Esophagus (tissue), 2 donors: ENCODE results near the gene FLRT1. TPM values are rescaled to one million over a fixed set of nuclear protein-coding genes. Genes with fewer than 3 reads are reported as not detected.

Source experiments
- H3K27ac ChIP-seq, 2 donors: one replicate each; pipeline ENCODE4 v1.5.1; 2013; ENCODE audit warnings: low read depth in 2 of 2, mild to moderate bottlenecking in 2 of 2, inconsistent platforms in 1 of 2, low read length in 1 of 2, moderate library complexity in 1 of 2
- H3K27me3 ChIP-seq, 2 donors: one replicate each; pipeline ENCODE4 v1.6.1; 2013; ENCODE audit warnings: low read length in 2 of 2, control low read depth in 1 of 2, mild to moderate bottlenecking in 1 of 2; ENCODE audit not compliant: insufficient read depth in 2 of 2, control insufficient read depth in 1 of 2
- H3K36me3 ChIP-seq, 2 donors: one replicate each; pipeline ENCODE4 v1.6.1; 2013; ENCODE audit warnings: low read length in 1 of 2; ENCODE audit not compliant: control insufficient read depth in 2 of 2, insufficient read depth in 2 of 2
- H3K4me1 ChIP-seq, 2 donors: one replicate each; pipeline ENCODE4 v1.6.1; 2013; ENCODE audit warnings: low read length in 1 of 2; ENCODE audit not compliant: control insufficient read depth in 2 of 2, insufficient read depth in 2 of 2
- H3K4me3 ChIP-seq, 2 donors: one replicate each; pipeline ENCODE4 v1.5.1; 2013; ENCODE audit warnings: low read length in 2 of 2, mild to moderate bottlenecking in 2 of 2, low read depth in 1 of 2, moderate library complexity in 1 of 2
- H3K9me3 ChIP-seq, 2 donors: one replicate each; pipeline ENCODE4 v1.6.1; 2013; ENCODE audit warnings: mild to moderate bottlenecking in 2 of 2, low read depth in 1 of 2, low read length in 1 of 2, moderate library complexity in 1 of 2; ENCODE audit not compliant: control insufficient read depth in 2 of 2, insufficient read depth in 1 of 2
- WGBS, 2 donors: extraction: QIAGEN DNeasy Blood & Tissue Kit; methylation state at CpG; one replicate each; pipeline ENCODE4 v1.1.7; 2013; 5-methylcytosine and 5-hydroxymethylcytosine counted together
- polyA plus RNA-seq, 2 donors: library from polyadenylated mRNA; stranded (reverse); fragments of 200-250 nt; gene quantifications; one replicate each; pipeline ENCODE4 v1.2.3, GENCODE V29; 2013
- donor health status: healthy with polysubstance abuse.
- donor health status: Bipolar disorder and iron deficiency.

The FLRT1 gene
- polyA plus RNA-seq, 2 donors: 0.04 to 0.08 TPM

DNA sequence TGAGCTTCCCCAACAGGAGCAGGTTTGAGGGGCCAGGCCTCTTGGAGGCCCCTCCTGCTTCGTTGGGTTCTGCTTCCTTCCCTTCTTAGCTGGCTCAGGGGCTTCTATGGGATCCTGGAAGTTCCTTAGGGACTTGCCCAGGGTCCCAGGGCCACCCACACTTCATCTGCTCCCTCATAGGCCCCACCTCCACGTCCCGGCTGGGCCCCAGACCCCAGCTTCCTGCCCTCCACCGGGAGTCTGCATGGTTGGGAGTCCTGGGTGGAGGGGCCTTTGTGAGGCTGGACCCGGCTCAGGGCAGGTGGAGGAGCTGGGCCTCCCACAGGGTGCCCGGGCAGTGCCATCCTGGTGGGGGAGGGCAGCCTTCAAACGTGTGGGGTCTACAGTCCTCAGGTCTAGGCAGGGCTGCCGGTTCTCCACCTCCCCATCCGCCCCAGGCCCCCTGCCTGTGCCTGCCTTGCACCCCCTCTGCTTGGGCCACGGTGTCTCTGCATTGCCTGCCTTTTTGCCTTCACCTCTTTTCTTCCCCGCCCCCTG, 37.9 kb upstream of the FLRT1 start:
- Histone ChIP-seq H3K4me3 (no peak overlapping the region), H3K27me3 (no peaks in the 10 kb centered on the region), H3K9me3 (no peaks in the 10 kb centered on the region), H3K4me1 (peaks cover 5 to 26% of the 10 kb centered on the region in 2 donors), H3K36me3 (peaks cover 8 to 31% of the 10 kb centered on the region in 2 donors), H3K27ac (no peak overlapping the region)
- 65 to 71% methylated on average over 10 to 11 of the region's 11 CpGs for WGBS, 2 donors

GRCh38 chr11:63998558-63999348, 37.0 kb upstream of the FLRT1 start:
- Histone ChIP-seq H3K27me3 (no peaks in the 10 kb centered on the region), H3K4me3 (peak overlapping the region; percentile 2 to 27), H3K36me3 (peaks cover 8 to 29% of the 10 kb centered on the region in 2 donors), H3K4me1 (peaks cover 5 to 26% of the 10 kb centered on the region in 2 donors), H3K27ac (peak overlapping the region; percentile 67 to 78), H3K9me3 (no peaks in the 10 kb centered on the region)
- WGBS, 2 donors: 47 to 67% methylated on average over 39 to 54 of the region's 54 CpGs

DNA sequence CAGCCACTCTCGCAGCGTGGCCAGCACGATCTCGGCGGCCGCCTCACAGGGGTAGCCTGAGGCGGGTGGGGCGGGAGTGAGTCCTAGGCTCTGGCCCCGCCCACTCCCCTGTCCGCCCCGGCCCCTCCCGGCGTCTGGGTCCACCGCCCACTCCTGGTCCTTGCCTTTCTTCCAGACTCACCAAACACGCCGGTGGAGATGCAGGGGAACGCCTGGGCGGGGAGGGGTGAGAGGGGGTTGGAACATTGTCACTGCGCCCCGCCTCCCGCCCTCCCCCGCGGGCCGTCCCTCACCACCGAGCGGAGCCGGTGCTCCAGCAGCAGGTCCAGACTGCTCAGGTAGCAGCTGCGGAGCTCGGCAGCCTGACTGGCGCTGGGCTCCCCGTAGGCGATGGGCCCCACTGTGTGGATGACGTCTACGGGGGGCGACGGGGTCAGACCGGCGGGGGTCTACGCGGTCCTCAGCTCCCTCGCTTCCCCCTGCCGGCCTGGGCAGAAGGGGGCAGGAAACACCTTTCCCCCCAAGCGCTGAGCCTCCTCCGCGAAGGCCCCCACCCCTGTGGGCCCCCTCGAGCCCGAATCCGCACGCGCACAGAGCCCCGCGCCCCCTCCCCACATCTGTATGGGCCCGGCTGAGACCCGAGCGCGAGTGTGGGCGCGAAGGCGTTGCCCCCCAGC, 36.2 kb upstream of the FLRT1 start:
- Histone ChIP-seq H3K4me3 (peak overlapping the region; percentile 2 to 27), H3K27me3 (no peaks in the 10 kb centered on the region), H3K36me3 (peaks cover 8 to 29% of the 10 kb centered on the region in 2 donors), H3K27ac (peak overlapping the region; percentile 67 to 78), H3K4me1 (peaks cover 5 to 26% of the 10 kb centered on the region in 2 donors), H3K9me3 (no peaks in the 10 kb centered on the region)
- 6 to 8% methylated on average over 44 to 59 of the region's 59 CpGs for WGBS, 2 donors

DNA sequence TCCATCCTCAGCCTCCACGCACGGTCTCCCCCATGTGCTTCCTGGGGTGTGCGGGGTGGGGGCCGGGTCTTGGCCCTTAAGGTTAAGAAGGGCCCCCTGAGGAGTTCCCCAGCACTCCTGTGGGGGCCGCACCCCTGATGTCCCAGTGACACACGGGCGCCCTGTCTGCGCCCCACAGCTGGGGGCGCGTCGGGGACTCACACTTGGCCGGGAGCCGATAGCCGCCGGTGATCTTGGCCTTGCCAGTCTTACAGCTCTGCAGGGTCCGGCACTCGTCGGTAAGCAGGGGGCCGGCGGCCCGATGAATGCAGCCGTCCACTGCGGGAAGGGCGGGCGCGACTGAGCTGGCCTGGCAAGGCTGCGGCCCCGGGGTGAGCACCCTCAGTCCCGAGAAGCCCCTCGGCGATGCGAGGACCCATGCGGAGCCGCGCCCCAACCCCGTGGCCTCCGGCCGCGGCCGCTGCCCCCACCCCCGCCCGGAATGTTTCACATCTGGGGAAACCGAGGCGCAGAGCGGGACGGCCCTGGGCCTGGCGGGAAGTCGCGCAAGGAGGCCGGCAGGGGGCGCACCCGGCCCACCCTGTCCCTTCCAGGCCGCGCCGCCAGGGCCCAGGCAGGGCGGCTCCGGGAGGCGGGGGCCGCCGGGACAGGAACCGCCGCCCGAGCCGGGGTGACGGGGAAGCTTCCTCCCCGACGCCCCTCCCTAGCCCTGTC, 35.5 kb upstream of the FLRT1 start:
- H3K4me1 ChIP-seq: peaks cover 5 to 26% of the 10 kb centered on the region in 2 donors
- 2 to 3% methylated on average over 57 to 67 of the region's 67 CpGs for WGBS, 2 donors
- H3K27ac ChIP-seq: no peak overlapping the region
- no peaks in the 10 kb centered on the region for H3K27me3 ChIP-seq
- no peaks in the 10 kb centered on the region for H3K9me3 ChIP-seq
- H3K36me3 ChIP-seq: peaks cover 8 to 29% of the 10 kb centered on the region in 2 donors
- peak overlapping the region; percentile 28 to 31 for H3K4me3 ChIP-seq

- Histone ChIP-seq H3K27ac (no peak overlapping the region), H3K4me3 (peak overlapping the region; percentile 28 to 31), H3K27me3 (no peaks in the 10 kb centered on the region), H3K4me1 (peaks cover 5 to 26% of the 10 kb centered on the region in 2 donors), H3K9me3 (no peaks in the 10 kb centered on the region), H3K36me3 (peaks cover 4 to 23% of the 10 kb centered on the region in 2 donors)
- WGBS, 2 donors: 16 to 22% methylated on average over 59 to 60 of the region's 60 CpGs
These were observed 34.8 kb upstream of the FLRT1 start for GRCh38 chr11:64000740-64001483.

DNA sequence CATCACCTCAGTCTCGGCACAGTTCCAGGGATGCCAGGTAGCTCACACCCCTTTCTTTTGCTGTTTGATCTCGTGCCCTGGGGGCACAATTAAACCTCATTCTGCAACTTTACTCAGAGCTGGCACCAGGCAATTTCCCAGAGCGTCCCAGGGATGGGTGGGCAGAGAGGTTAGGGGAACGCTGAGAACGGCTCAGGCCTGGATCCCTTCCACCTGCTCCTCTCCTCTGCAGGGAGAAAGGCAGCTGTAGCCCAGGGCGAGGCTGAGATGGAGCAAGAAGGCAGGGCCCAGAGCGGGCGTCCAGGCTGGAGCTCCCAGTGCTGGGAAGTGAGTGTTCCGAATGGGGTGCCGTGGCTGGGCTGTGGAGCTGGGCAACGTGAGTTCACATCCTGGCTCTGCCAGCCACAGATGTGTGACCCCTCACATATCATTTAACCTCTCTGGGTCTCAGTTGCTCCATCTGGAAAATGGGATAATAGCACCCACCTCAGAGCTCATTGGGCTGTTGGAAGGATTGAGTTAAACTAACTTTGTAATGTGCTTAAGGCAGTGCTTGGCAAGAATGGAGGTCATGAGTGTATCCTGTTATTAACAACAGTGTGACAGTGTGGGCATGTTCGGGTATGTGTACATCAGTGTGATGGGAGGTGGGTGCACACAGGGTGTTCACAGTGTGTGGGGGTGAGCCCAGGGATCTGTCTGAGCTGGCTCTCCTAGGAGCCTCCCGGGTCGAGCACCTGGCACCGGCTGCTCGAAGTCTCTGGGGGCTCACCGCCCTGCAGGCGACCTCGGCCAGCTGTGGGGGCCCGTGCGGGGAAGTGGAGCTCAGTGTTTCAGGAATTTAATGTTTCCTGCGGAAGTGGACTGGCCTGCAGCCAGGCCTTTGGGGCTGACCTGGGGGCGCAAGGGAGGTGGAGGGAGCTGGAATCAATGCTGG, 34.0 kb upstream of the FLRT1 start:
- Histone ChIP-seq H3K9me3 (no peaks in the 10 kb centered on the region), H3K27me3 (no peaks in the 10 kb centered on the region), H3K4me3 (no peak overlapping the region), H3K27ac (no peak overlapping the region), H3K4me1 (peaks cover 5 to 26% of the 10 kb centered on the region in 2 donors), H3K36me3 (peaks cover 0 to 15% of the 10 kb centered on the region in 2 donors)
- 50 to 58% methylated on average over 23 of the region's 23 CpGs for WGBS, 2 donors

- Histone ChIP-seq H3K27me3 (no peaks in the 10 kb centered on the region), H3K9me3 (no peaks in the 10 kb centered on the region), H3K4me3 (no peak overlapping the region), H3K4me1 (peaks cover 7 to 24% of the 10 kb centered on the region in 2 donors), H3K27ac (no peak overlapping the region), H3K36me3 (no peaks in the 10 kb centered on the region)
- WGBS, 2 donors: 73% methylated on average over 23 of the region's 23 CpGs
These were observed 31.7 kb upstream of the FLRT1 start for GRCh38 chr11:64003807-64004589.

- 63 to 70% methylated on average over 4 of the region's 4 CpGs for WGBS, 2 donors
- Histone ChIP-seq H3K4me3 (no peak overlapping the region), H3K4me1 (peaks cover 7 to 21% of the 10 kb centered on the region in 2 donors), H3K36me3 (no peaks in the 10 kb centered on the region), H3K27me3 (no peaks in the 10 kb centered on the region), H3K27ac (no peak overlapping the region), H3K9me3 (peaks cover 0 to under 1% of the 10 kb centered on the region in 2 donors)
These were observed 31.1 kb upstream of the FLRT1 start for GRCh38 chr11:64004590-64004984.
